H1 (cell line): ENCODE data around the gene DAO. TPM values are rescaled to one million over a fixed set of nuclear protein-coding genes. Genes with fewer than 3 reads are reported as not detected.

ENCODE experiments used
- CTCF ChIA-PET: fragments of 300-600 bp; sonication (Branson Sonifier 250); formaldehyde crosslinking; loops from one replicate; lab custom pipeline; 2021; ENCODE audit not compliant: partially characterized antibody; lab: Charles Lee
- POLR2A ChIA-PET: fragments of 300-600 bp; sonication (Branson Sonifier 250); formaldehyde crosslinking; loops from one replicate; lab custom pipeline; 2021; ENCODE audit warnings: inconsistent platforms; ENCODE audit not compliant: partially characterized antibody; lab: Charles Lee
- DNase-seq, 2 experiments: peaks; one replicate each; pipeline versions ENCODE4 v3.0.0 to v3.0.0-alpha.2; 2010 to 2022; ENCODE audit warnings: low spot score in 2 of 2, low read depth in 1 of 2, mixed read lengths in 1 of 2
- FAIRE-seq: peaks from 2 replicates; lab custom pipeline; 2011; peaks lifted over from hg19 to GRCh38; lab: Jason Lieb, UNC
- H2AFZ ChIP-seq: 2 replicates; pipeline ENCODE4 v1.8.1; 2012; ENCODE audit warnings: low read length, inconsistent platforms
- H2AK5ac ChIP-seq: 2 replicates; pipeline ENCODE4 v1.6.1; 2013; ENCODE audit warnings: low read depth, low read length
- H2BK120ac ChIP-seq: replicated peaks from 2 replicates; pipeline ENCODE3; 2013; ENCODE audit warnings: low read depth, low read length, inconsistent platforms
- H2BK12ac ChIP-seq: 2 replicates; pipeline ENCODE4 v1.6.1; 2013; ENCODE audit warnings: low read depth, low read length
- H2BK15ac ChIP-seq: 2 replicates; pipeline ENCODE4 v1.6.1; 2013; ENCODE audit warnings: low read length
- H2BK20ac ChIP-seq: 2 replicates; pipeline ENCODE4 v1.6.1; 2013; ENCODE audit warnings: low read length
- H2BK5ac ChIP-seq: 2 replicates; pipeline ENCODE4 v1.6.1; 2013; ENCODE audit warnings: low read depth, low read length
- H3K14ac ChIP-seq: 2 replicates; pipeline ENCODE4 v1.6.1; 2013; ENCODE audit warnings: inconsistent platforms; ENCODE audit not compliant: insufficient read length
- H3K18ac ChIP-seq: 2 replicates; pipeline ENCODE4 v1.6.1; 2013; ENCODE audit warnings: low read length; ENCODE audit errors: extremely low read depth
- H3K23ac ChIP-seq: 2 replicates; pipeline ENCODE4 v1.6.1; 2013; ENCODE audit warnings: inconsistent platforms; ENCODE audit not compliant: insufficient read length
- H3K23me2 ChIP-seq: 2 replicates; pipeline ENCODE4 v1.6.1; 2013; ENCODE audit warnings: low read depth, low read length
- H3K27ac ChIP-seq: 2 replicates; pipeline ENCODE4 v1.6.1; 2011; ENCODE audit warnings: low read depth, low read length, inconsistent platforms
- H3K27me3 ChIP-seq, 4 experiments: replicated peaks in 1 of 4; 1 replicate in 1 of 4; 2 replicates in 3 of 4; pipeline versions ENCODE4 v1.6.1 to v1.8.1; 2011 to 2013; ENCODE audit warnings: low read length in 3 of 4, mild to moderate bottlenecking in 3 of 4, inconsistent platforms in 2 of 4, mixed read lengths in 2 of 4, moderate library complexity in 1 of 4; ENCODE audit not compliant: control insufficient read depth in 3 of 4, insufficient read depth in 3 of 4; ENCODE audit errors: extremely low read depth in 1 of 4
- H3K36me3 ChIP-seq, 4 experiments: 2 replicates each; pipeline versions ENCODE4 v1.6.1 to v1.8.1; 2011 to 2013; ENCODE audit warnings: mild to moderate bottlenecking in 4 of 4, low read length in 3 of 4, moderate library complexity in 2 of 4, control low read depth in 1 of 4, inconsistent platforms in 1 of 4; ENCODE audit not compliant: insufficient read depth in 4 of 4, control insufficient read depth in 2 of 4
- H3K4ac ChIP-seq: replicated peaks from 2 replicates; pipeline ENCODE3; 2013; ENCODE audit warnings: low read length, low read depth, mixed read lengths, inconsistent platforms; ENCODE audit not compliant: insufficient read length
- H3K4me1 ChIP-seq, 4 experiments: replicated peaks in 1 of 4; 1 replicate in 1 of 4; 2 replicates in 3 of 4; pipeline versions ENCODE4 v1.6.1 to v1.8.1; 2011 to 2013; ENCODE audit warnings: low read length in 3 of 4, inconsistent platforms in 2 of 4, mixed read lengths in 1 of 4; ENCODE audit not compliant: insufficient read depth in 4 of 4, control insufficient read depth in 3 of 4
- H3K4me2 ChIP-seq, 2 experiments: 2 replicates each; pipeline versions ENCODE4 v1.6.1 to v1.8.1; 2011 to 2013; ENCODE audit warnings: low read depth in 2 of 2, low read length in 2 of 2, control low read depth in 1 of 2, inconsistent platforms in 1 of 2, mild to moderate bottlenecking in 1 of 2; ENCODE audit not compliant: insufficient read depth in 1 of 2
- H3K4me3 ChIP-seq, 4 experiments: fragments of 200-600, 300-600 bp in 1 of 4; sonication (generic), shearing (Covaris generic), sonication (Bioruptor Twin) in 1 of 4; 2 replicates each; pipeline versions ENCODE4 v1.5.1 to v1.8.1; 2011 to 2016; ENCODE audit warnings: low read length in 4 of 4, low read depth in 3 of 4, control low read depth in 2 of 4, inconsistent platforms in 2 of 4, mild to moderate bottlenecking in 2 of 4, mixed read lengths in 1 of 4, moderate library complexity in 1 of 4; ENCODE audit not compliant: insufficient read depth in 2 of 4; ENCODE audit errors: extremely low read depth in 1 of 4
- H3K56ac ChIP-seq: replicated peaks from 2 replicates; pipeline ENCODE3; 2013; ENCODE audit warnings: low read depth, mild to moderate bottlenecking, mixed read lengths, low read length, inconsistent platforms; ENCODE audit not compliant: insufficient read length
- H3K79me1 ChIP-seq: 2 replicates; pipeline ENCODE4 v1.6.1; 2013; ENCODE audit warnings: low read depth, low read length, control low read depth
- H3K79me2 ChIP-seq, 2 experiments: 2 replicates each; pipeline versions ENCODE4 v1.6.1 to v1.8.1; 2012 to 2013; ENCODE audit warnings: low read length in 2 of 2, mild to moderate bottlenecking in 2 of 2, inconsistent platforms in 1 of 2; ENCODE audit not compliant: insufficient read depth in 2 of 2, control insufficient read depth in 1 of 2
- H3K9ac ChIP-seq, 4 experiments: replicated peaks in 1 of 4; 1 replicate in 1 of 4; 2 replicates in 3 of 4; pipeline versions ENCODE4 v1.6.1 to v1.8.1; 2011 to 2013; ENCODE audit warnings: low read depth in 3 of 4, low read length in 3 of 4, control low read depth in 2 of 4, mild to moderate bottlenecking in 2 of 4, moderate library complexity in 2 of 4, inconsistent platforms in 1 of 4; ENCODE audit errors: extremely low read depth in 1 of 4
- H3K9me3 ChIP-seq, 2 experiments: 2 replicates each; pipeline versions ENCODE4 v1.6.1 to v1.8.1; 2012 to 2013; ENCODE audit warnings: mild to moderate bottlenecking in 2 of 2, moderate library complexity in 2 of 2, control low read depth in 1 of 2, inconsistent platforms in 1 of 2, low read depth in 1 of 2, low read length in 1 of 2, mixed read lengths in 1 of 2; ENCODE audit not compliant: insufficient read depth in 2 of 2
- H4K20me1 ChIP-seq, 2 experiments: replicated peaks in 1 of 2; 2 replicates each; pipeline versions ENCODE3 to v1.8.1; 2011 to 2013; ENCODE audit warnings: inconsistent platforms in 2 of 2, low read length in 2 of 2, mild to moderate bottlenecking in 1 of 2; ENCODE audit not compliant: insufficient read depth in 2 of 2, control insufficient read depth in 1 of 2
- H4K5ac ChIP-seq: 2 replicates; pipeline ENCODE4 v1.6.1; 2013; ENCODE audit warnings: low read length, low read depth, mixed read lengths, inconsistent platforms; ENCODE audit not compliant: insufficient read length
- H4K8ac ChIP-seq: 2 replicates; pipeline ENCODE4 v1.8.0; 2013; ENCODE audit warnings: mild to moderate bottlenecking, moderate library complexity, low read length, inconsistent platforms; ENCODE audit not compliant: insufficient read depth; ENCODE audit errors: extremely low read depth
- H4K91ac ChIP-seq: replicated peaks from 2 replicates; pipeline ENCODE3; 2013; ENCODE audit warnings: low read length, mixed read lengths, inconsistent platforms; ENCODE audit not compliant: insufficient read length
- BRCA1 ChIP-seq: IDR thresholded peaks from 2 replicates; pipeline ENCODE4 v1.6.1; 2012; ENCODE audit warnings: low read depth, low read length, improper control_type of control experiment
- CBX8 ChIP-seq: fragments of 300-800, 300-1000 bp; sonication (generic); IDR thresholded peaks from 2 replicates; pipeline ENCODE4 v1.7.1; 2016; ENCODE audit warnings: low read depth, low read length, borderline replicate concordance
- CHD2 ChIP-seq: IDR thresholded peaks from 2 replicates; pipeline ENCODE4 v1.6.1; 2012; ENCODE audit warnings: low read length, improper control_type of control experiment
- CTBP2 ChIP-seq: IDR thresholded peaks from 2 replicates; pipeline ENCODE4 v1.7.0; 2011; ENCODE audit warnings: borderline replicate concordance, mild to moderate bottlenecking, moderate library complexity, mixed read lengths, low read length; ENCODE audit not compliant: insufficient read depth, insufficient read length
- EP300 ChIP-seq, 2 experiments: IDR thresholded peaks; 1 replicate in 1 of 2; 2 replicates in 1 of 2; pipeline ENCODE4 v1.6.1; 2011 to 2012; ENCODE audit warnings: low read depth in 2 of 2, low read length in 2 of 2, mild to moderate bottlenecking in 2 of 2, borderline replicate concordance in 1 of 2, inconsistent platforms in 1 of 2, moderate library complexity in 1 of 2
- KDM4A ChIP-seq: IDR thresholded peaks from one replicate; pipeline ENCODE4 v1.7.1; 2012; ENCODE audit warnings: low read depth, mild to moderate bottlenecking, moderate library complexity, low read length, inconsistent platforms; ENCODE audit not compliant: severe bottlenecking
- NRF1 ChIP-seq: IDR thresholded peaks from 2 replicates; pipeline ENCODE4 v1.6.1; 2011; ENCODE audit warnings: mild to moderate bottlenecking, low read depth, low read length, improper control_type of control experiment
- SUZ12 ChIP-seq: fragments of 200-600 bp; sonication (generic); IDR thresholded peaks from 2 replicates; pipeline ENCODE4 v1.6.1; 2012; ENCODE audit warnings: mild to moderate bottlenecking, inconsistent platforms, low read length, moderate library complexity, mixed read lengths
- WGBS, 2 experiments: shearing (Covaris generic) in 1 of 2; methylation state at CpG; one replicate each; pipeline versions ENCODE4 v1.1.6 to v1.1.7; 2013 to 2015; ENCODE audit warnings: low lambda C conversion rate in 2 of 2, mixed read lengths in 2 of 2, inconsistent platforms in 1 of 2, low coverage in 1 of 2, missing lambda C conversion rate in 1 of 2; ENCODE audit not compliant: insufficient replicate concordance in 2 of 2, insufficient coverage in 1 of 2, insufficient read length in 1 of 2; ENCODE audit errors: extremely low coverage in 1 of 2, missing lambda C conversion rate in 1 of 2; 5-methylcytosine and 5-hydroxymethylcytosine counted together
- polyA plus RNA-seq, 7 experiments: library from polyadenylated mRNA; depleted of rRNA in 3 of 7; stranded (reverse) in 5 of 7; unstranded in 2 of 7; fragments of >200 nt in 5 of 7; fragments of 200-250 nt in 2 of 7; gene quantifications; 1 replicate in 5 of 7; 2 replicates in 1 of 7; 4 replicates in 1 of 7; pipeline versions ENCODE4 v1.2.1 to v1.2.3, GENCODE V29; 2011 to 2013; ENCODE audit warnings: missing spikeins in 2 of 7, mixed read lengths in 2 of 7
- total RNA-seq: library from RNA; stranded (reverse); fragmentation: NEBNext Ultra II Directional; extraction: Animal tissue kit (Norgen Biotek cat#: 25700); gene quantifications from 2 replicates; pipeline ENCODE4 v1.2.1, GENCODE V29; 2021
- TF ChIP-seq, protein P1 (sequence below): IDR thresholded peaks from 2 replicates; pipeline ENCODE4 v1.6.1; 2012; ENCODE audit warnings: inconsistent platforms

DAO gene
- total and polyA plus RNA-seq, 2 of the 8 experiments (the other 6 are each of a cell fraction or from before 2014, with no cell fraction given): not detected

DNA sequence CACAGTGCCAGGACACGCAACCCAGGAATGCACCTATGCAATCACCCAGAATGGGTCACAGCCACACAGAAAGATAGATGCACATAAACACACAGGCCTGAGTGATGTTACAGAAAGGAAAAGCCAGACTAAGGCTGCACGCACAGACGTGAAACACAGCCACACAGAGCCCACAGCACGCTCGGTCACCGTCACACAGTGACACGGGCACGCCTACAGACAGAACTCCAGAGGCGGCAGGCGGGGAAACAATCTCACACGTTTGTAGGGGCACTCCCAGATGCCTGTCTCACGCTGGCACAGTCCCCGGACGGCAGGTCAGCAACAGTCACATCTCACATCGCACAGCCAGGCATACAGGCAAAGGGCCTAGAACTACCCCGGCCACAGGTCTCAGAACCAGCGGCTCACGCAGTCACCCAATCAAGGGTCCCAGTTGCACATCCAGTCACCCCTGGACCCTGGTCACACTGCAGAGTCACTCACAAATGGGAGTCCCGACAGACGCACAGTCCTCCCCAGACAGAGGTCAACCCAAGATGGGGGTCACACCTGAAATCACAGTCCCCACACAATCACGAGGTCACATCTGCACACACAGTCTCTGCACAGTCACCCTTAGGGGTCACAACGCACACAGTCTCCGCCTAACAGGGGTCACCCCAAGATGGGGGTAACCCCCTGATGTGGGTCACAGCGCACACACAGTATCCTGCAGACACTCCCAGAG, 23.3 kb upstream of the DAO start:
- WGBS, 2 experiments: 53% methylated on average over 24 of the region's 24 CpGs; no CpG with 5 or more reads in 1 of the 2 experiments
- Histone ChIP-seq H3K23me2 (peaks cover 14% of the 10 kb centered on the region), H3K79me2 (peaks cover 0 to 31% of the 10 kb centered on the region in 2 experiments; a peak in 2 of 4 replicates), H3K23ac (no peak overlapping the region), H2BK5ac (peak overlapping the region; percentile 71), H3K56ac (no peak overlapping the region), H2BK12ac (peak overlapping the region; percentile 92), H3K4me1 (peaks cover 4 to 29% (median 18%) of the 10 kb centered on the region in 4 experiments), H4K8ac (peak overlapping the region; percentile 62; the same call in 1 of the 2 replicates), H3K9ac (peak overlapping the region in 3 of 4 experiments; percentile 53 to 62 (median 54); a peak in 6 of 7 replicates), H3K4me3 (peak overlapping the region; percentile 66 to 81 (median 72)), H2AFZ (0 out of 2 replicates have a peak overlapping the region, but pooled peaks have one; percentile 75), H2BK20ac (no peak overlapping the region), H3K4ac (peak overlapping the region; percentile 1), H2BK15ac (peak overlapping the region; percentile 95), H3K14ac (no peak overlapping the region), H3K18ac (peak overlapping the region; percentile 87), H2BK120ac (no peak overlapping the region), H3K79me1 (peaks cover 13% of the 10 kb centered on the region), H4K20me1 (peaks cover 2 to 6% of the 10 kb centered on the region in 2 experiments), H3K9me3 (0 out of 4 replicates have a peak, but pooled peaks cover 0 to 4% of the 10 kb centered on the region in 2 experiments), H2AK5ac (peak overlapping the region; percentile 41; the same call in 1 of the 2 replicates), H3K27ac (no peak overlapping the region; the same call in 1 of the 2 replicates), H3K4me2 (peak overlapping the region; percentile 92 to 94), H4K5ac (no peak overlapping the region), H3K36me3 (peaks cover 0 to 4% (median 0%) of the 10 kb centered on the region in 4 experiments; a peak in 1 of 8 replicates), H4K91ac (peak overlapping the region; percentile 29), H3K27me3 (peaks cover 0 to 2% (median 0%) of the 10 kb centered on the region in 4 experiments; a peak in 3 of 7 replicates)
- ChIA-PET CTCF (interaction anchor here (1.1 to 2.6 kb wide), 3 partner anchors 24 to 203 kb away, joined by 3 to 9 read pairs (median 3); no protein-coding TSS in a partner anchor), POLR2A (interaction anchor here (0.8 to 3.6 kb wide), 8 partner anchors 7 to 586 kb away, joined by 3 to 10 read pairs (median 4); no protein-coding TSS in a partner anchor)
- peak in 1 of 2 experiments; percentile 67 for DNase-seq
- no peak for FAIRE-seq
- TF ChIP-seq EP300 (IDR thresholded peaks at IDR 0.05; ENCODE audit: borderline replicate concordance in 1 of 2, low read depth in 2 of 2, low read length in 2 of 2): no peak
- TF ChIP-seq CHD2: no peak
- peak; percentile 47; the same call in 1 of the 2 replicates for TF ChIP-seq SUZ12
- peak; percentile 33 for TF ChIP-seq KDM4A
- no peak for TF ChIP-seq CTBP2
- TF ChIP-seq, protein P1, sequence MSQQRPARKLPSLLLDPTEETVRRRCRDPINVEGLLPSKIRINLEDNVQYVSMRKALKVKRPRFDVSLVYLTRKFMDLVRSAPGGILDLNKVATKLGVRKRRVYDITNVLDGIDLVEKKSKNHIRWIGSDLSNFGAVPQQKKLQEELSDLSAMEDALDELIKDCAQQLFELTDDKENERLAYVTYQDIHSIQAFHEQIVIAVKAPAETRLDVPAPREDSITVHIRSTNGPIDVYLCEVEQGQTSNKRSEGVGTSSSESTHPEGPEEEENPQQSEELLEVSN: no peak
- TF ChIP-seq CBX8: no peak
- TF ChIP-seq BRCA1: no peak
- TF ChIP-seq NRF1: no peak
